Measurements from ENCODE around the gene TRIML2.

DNA sequence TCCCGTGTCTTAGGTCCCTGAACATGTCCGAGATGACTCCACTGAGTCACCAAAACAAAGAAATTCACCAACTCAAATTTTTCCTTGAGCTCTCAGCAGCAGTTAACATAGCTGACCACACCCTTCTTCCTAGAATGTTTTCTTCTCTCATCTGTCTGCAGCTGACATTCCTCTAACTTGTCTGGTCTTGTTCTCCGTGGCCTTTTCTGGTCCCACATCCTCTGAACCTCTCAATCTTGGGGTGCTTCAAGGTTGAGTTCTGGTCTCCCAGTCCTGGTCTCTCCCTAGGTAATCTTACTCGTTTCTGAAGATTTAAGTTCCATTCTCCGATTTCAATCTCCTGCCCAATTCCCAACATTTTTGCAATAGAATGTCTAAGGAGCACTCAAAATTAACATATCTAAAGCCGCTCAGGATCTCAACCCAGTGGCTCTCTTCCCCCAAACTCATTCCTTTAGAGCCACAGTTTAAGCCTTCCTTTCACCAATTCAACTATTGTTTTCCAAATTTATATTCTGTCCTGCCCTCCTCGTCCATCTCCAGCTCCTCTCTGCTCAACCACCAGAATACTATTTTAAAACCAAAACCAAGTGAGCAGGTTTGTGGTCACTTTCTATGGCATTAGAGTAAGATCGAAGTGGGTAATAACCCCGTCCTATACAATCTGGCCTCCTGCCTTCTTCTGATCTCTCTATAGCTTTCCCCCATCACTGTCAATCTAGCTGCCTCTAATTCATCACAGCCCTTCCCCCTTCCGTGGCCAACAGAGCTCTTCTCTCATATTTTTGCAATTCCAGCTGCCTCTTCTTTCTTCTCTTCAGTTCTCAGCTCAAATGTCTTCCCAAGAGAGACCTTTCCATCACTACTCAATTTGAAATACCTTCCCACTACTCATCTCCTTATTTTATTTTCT, 1.2 kb downstream of the TRIML2 start:
- TF ChIP-seq, protein P1, sequence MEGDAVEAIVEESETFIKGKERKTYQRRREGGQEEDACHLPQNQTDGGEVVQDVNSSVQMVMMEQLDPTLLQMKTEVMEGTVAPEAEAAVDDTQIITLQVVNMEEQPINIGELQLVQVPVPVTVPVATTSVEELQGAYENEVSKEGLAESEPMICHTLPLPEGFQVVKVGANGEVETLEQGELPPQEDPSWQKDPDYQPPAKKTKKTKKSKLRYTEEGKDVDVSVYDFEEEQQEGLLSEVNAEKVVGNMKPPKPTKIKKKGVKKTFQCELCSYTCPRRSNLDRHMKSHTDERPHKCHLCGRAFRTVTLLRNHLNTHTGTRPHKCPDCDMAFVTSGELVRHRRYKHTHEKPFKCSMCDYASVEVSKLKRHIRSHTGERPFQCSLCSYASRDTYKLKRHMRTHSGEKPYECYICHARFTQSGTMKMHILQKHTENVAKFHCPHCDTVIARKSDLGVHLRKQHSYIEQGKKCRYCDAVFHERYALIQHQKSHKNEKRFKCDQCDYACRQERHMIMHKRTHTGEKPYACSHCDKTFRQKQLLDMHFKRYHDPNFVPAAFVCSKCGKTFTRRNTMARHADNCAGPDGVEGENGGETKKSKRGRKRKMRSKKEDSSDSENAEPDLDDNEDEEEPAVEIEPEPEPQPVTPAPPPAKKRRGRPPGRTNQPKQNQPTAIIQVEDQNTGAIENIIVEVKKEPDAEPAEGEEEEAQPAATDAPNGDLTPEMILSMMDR (IDR thresholded peaks at IDR 0.05; ENCODE audit: low read depth, low read length), result no peak
- no peak for TF ChIP-seq EZH2phosphoT487 (IDR thresholded peaks at IDR 0.05; ENCODE audit: low read depth)
